ENCODE data around the gene HNRNPL.

HNRNPL gene

GRCh38 chr19:38808741-38809140, 41.0 kb downstream of the HNRNPL start:
- no peak for TF ChIP-seq FOXP2 (optimal IDR thresholded peaks at IDR 0.05; ENCODE audit: borderline replicate concordance, extremely low read depth, extremely low read length, insufficient read depth)

- TF ChIP-seq FOXP2 (optimal IDR thresholded peaks at IDR 0.05; ENCODE audit: borderline replicate concordance, extremely low read depth, extremely low read length, insufficient read depth) (no peak), POLR2AphosphoS5 (IDR thresholded peaks at IDR 0.05; ENCODE audit: low read depth, low read length) (no peak), SIN3A (IDR thresholded peaks at IDR 0.05; ENCODE audit: borderline replicate concordance, insufficient read depth, low read length) (no peak), REST (IDR thresholded peaks at IDR 0.05; ENCODE audit: insufficient read depth in 1 of 2, low read depth in 2 of 2, low read length in 2 of 2) (no peak), TAF1 (IDR thresholded peaks at IDR 0.05; ENCODE audit: borderline replicate concordance, insufficient read depth, low read length) (no peak)
Measured at GRCh38 chr19:38806371-38806770, 43.4 kb downstream of the HNRNPL start.

DNA sequence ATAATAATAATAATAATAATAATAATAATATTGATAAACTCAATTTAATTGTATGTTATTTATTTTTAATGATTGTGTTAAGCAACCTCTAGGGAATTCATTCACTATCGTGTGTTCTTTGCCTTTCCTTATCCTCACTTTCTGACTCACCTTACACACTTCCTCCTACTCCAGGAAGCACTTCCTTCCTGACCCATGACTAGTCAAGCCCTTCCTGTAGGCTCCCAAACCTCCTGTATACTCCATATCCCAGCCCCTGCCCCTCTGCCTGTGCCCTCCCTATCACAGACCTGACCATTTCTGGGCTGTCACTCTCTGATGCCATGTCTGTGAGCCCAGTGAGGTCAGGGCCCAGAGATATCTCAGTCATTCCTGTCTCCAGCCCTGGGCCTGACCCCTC, 44.6 kb downstream of the HNRNPL start:
- TF ChIP-seq FOXP2 (optimal IDR thresholded peaks at IDR 0.05; ENCODE audit: borderline replicate concordance, extremely low read depth, extremely low read length, insufficient read depth) (no peak), TAF1 (IDR thresholded peaks at IDR 0.05; ENCODE audit: borderline replicate concordance, insufficient read depth, low read length) (no peak), SIN3A (IDR thresholded peaks at IDR 0.05; ENCODE audit: borderline replicate concordance, insufficient read depth, low read length) (no peak), POLR2AphosphoS5 (IDR thresholded peaks at IDR 0.05; ENCODE audit: low read depth, low read length) (no peak), REST (IDR thresholded peaks at IDR 0.05; ENCODE audit: insufficient read depth in 1 of 2, low read depth in 2 of 2, low read length in 2 of 2) (no peak)

GRCh38 chr19:38803543-38803942, 46.2 kb downstream of the HNRNPL start:
- TF ChIP-seq SIN3A (IDR thresholded peaks at IDR 0.05; ENCODE audit: borderline replicate concordance, insufficient read depth, low read length) (no peak), FOXP2 (optimal IDR thresholded peaks at IDR 0.05; ENCODE audit: borderline replicate concordance, extremely low read depth, extremely low read length, insufficient read depth) (no peak), POLR2AphosphoS5 (IDR thresholded peaks at IDR 0.05; ENCODE audit: low read depth, low read length) (no peak), TAF1 (IDR thresholded peaks at IDR 0.05; ENCODE audit: borderline replicate concordance, insufficient read depth, low read length) (no peak), REST (IDR thresholded peaks at IDR 0.05; ENCODE audit: insufficient read depth in 1 of 2, low read depth in 2 of 2, low read length in 2 of 2) (no peak)

DNA sequence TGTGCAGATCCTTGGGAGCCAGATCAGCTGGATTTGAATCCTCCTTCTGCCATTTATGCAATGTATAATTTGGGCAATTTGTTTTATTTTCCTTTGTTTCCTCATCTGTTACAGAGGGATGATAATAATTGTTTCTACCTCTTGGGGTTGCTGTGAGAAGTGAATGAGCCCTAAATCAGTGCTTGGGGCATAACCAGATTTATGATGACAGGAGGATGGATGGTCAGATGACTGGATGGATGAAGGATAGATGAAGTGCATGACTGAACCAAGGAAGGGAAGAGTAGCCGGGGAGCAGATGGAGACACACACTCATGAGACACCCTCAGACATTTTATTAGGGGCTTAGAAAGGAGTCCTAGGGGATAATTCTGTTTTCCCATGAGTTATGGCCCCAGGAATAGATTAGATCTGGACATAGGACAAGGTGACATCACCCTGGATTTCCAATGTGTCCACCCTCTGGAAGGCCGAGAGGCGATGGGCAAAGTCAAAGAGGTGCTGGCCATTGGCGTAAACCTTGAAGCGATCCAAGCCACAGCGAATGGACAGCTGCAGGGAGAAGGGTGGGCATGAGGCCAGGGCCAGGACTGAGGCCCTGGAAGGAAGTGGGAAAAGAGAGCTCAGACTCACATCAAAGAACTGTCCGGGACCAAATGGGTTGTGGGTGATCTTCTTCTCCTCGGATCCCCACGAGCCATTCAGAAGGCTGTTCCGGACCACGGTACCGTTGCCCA, 48.3 kb downstream of the HNRNPL start:
- TF ChIP-seq REST (IDR thresholded peaks at IDR 0.05; ENCODE audit: insufficient read depth in 1 of 2, low read depth in 2 of 2, low read length in 2 of 2) (no peak), POLR2AphosphoS5 (IDR thresholded peaks at IDR 0.05; ENCODE audit: low read depth, low read length) (no peak), TAF1 (IDR thresholded peaks at IDR 0.05; ENCODE audit: borderline replicate concordance, insufficient read depth, low read length) (no peak), SIN3A (IDR thresholded peaks at IDR 0.05; ENCODE audit: borderline replicate concordance, insufficient read depth, low read length) (no peak), FOXP2 (optimal IDR thresholded peaks at IDR 0.05; ENCODE audit: borderline replicate concordance, extremely low read depth, extremely low read length, insufficient read depth) (no peak)
